KMS-11 (cell line): ENCODE data around the gene TUBA4A.

Experiments used
- H2AFZ ChIP-seq: fragments of 200-600 bp; sonication (generic); 2 replicates; pipeline ENCODE4 v1.6.1; 2016; ENCODE audit warnings: antibody characterized with exemption, mixed run types, low read depth
- H3K27ac ChIP-seq: fragments of 200-600 bp; sonication (generic); 2 replicates; pipeline ENCODE4 v1.6.1; 2016; ENCODE audit warnings: mild to moderate bottlenecking, mixed run types
- H3K27me3 ChIP-seq: fragments of 200-600 bp; sonication (generic); 2 replicates; pipeline ENCODE4 v1.6.1; 2017; ENCODE audit warnings: mild to moderate bottlenecking, low read depth, mixed run types, moderate library complexity; ENCODE audit not compliant: insufficient read depth
- H3K36me3 ChIP-seq: fragments of 200-600 bp; sonication (generic); 2 replicates; pipeline ENCODE4 v1.6.1; 2017; ENCODE audit warnings: mild to moderate bottlenecking, mixed run types; ENCODE audit not compliant: insufficient read depth
- H3K4me1 ChIP-seq: fragments of 200-600 bp; sonication (generic); 2 replicates; pipeline ENCODE4 v1.6.1; 2016; ENCODE audit warnings: mild to moderate bottlenecking, low read depth, mixed run types; ENCODE audit not compliant: poor library complexity, severe bottlenecking
- H3K4me2 ChIP-seq: fragments of 200-600 bp; sonication (generic); 2 replicates; pipeline ENCODE4 v1.7.0; 2016; ENCODE audit warnings: mild to moderate bottlenecking, mixed run types
- H3K4me3 ChIP-seq: fragments of 200-600 bp; sonication (generic); IDR thresholded peaks from 2 replicates; pipeline ENCODE4 v1.6.1; 2017; ENCODE audit warnings: low read depth, low read length, mixed read lengths; ENCODE audit not compliant: insufficient read depth
- H3K79me2 ChIP-seq: fragments of 200-600 bp; sonication (generic); 2 replicates; pipeline ENCODE4 v1.6.1; 2016; ENCODE audit warnings: low read depth, mixed run types; ENCODE audit not compliant: insufficient read depth
- H3K9ac ChIP-seq: fragments of 200-600 bp; sonication (generic); 2 replicates; pipeline ENCODE4 v1.6.1; 2016; ENCODE audit warnings: mild to moderate bottlenecking, mixed run types
- H4K20me1 ChIP-seq: fragments of 200-600 bp; sonication (generic); 2 replicates; pipeline ENCODE4 v1.6.1; 2016; ENCODE audit warnings: mild to moderate bottlenecking, mixed run types; ENCODE audit not compliant: insufficient read depth
- CTCF ChIP-seq: fragments of 200-600 bp; sonication (generic); conservative IDR thresholded peaks from 2 replicates; pipeline ENCODE4 v1.6.1; 2017; ENCODE audit warnings: low read depth, mild to moderate bottlenecking, antibody characterized with exemption, low read length, moderate library complexity, mixed read lengths

Gene TUBA4A

GRCh38 chr2:219223831-219224610 is 29.7 kb downstream of the TUBA4A start:
- Histone ChIP-seq H3K4me1 (peaks cover 8% of the 10 kb centered on the region), H3K9ac (no peak overlapping the region), H3K27ac (no peak overlapping the region), H3K4me2 (no peak overlapping the region), H3K27me3 (no peaks in the 10 kb centered on the region), H2AFZ (no peak overlapping the region), H3K4me3 (no peak overlapping the region), H4K20me1 (no peaks in the 10 kb centered on the region), H3K36me3 (no peaks in the 10 kb centered on the region; the same call in 1 of the 2 replicates), H3K79me2 (peaks cover 16% of the 10 kb centered on the region; the same call in 1 of the 2 replicates)
- no peak for TF ChIP-seq CTCF

DNA sequence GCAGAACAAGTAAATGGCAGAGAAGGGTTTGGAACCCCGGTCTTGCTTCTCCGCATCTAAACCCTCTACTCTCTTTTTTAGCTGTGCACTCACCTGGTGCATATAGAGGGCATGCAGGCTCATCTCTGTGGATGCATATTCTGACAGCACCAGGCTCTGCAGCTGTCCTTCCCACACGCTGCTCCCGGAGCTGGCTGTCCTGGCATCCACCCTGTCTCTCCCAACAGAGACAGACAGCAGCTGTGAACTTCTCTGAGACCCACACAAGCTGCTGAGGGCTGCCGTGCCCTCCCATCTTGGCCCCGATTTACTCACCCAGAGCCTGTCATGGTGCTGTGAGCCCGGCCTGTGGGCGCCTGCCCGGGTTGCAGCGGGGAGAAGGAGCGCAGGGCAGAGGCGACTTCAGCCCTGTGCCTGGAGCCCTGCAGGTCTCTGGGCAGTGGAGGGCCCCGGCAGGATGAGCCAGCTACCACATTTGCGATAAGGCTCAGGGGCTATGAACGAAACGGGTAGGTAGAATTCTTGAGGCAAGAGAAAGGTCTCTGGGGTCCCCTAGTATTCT is 31.7 kb downstream of the TUBA4A start:
- Histone ChIP-seq H4K20me1 (no peaks in the 10 kb centered on the region), H2AFZ (no peak overlapping the region), H3K4me1 (peaks cover 7% of the 10 kb centered on the region), H3K27ac (no peak overlapping the region; the same call in 1 of the 2 replicates), H3K9ac (no peak overlapping the region), H3K27me3 (no peaks in the 10 kb centered on the region), H3K4me2 (no peak overlapping the region), H3K79me2 (no peaks in the 10 kb centered on the region), H3K4me3 (no peak overlapping the region), H3K36me3 (no peaks in the 10 kb centered on the region; the same call in 1 of the 2 replicates)
- no peak for TF ChIP-seq CTCF

DNA sequence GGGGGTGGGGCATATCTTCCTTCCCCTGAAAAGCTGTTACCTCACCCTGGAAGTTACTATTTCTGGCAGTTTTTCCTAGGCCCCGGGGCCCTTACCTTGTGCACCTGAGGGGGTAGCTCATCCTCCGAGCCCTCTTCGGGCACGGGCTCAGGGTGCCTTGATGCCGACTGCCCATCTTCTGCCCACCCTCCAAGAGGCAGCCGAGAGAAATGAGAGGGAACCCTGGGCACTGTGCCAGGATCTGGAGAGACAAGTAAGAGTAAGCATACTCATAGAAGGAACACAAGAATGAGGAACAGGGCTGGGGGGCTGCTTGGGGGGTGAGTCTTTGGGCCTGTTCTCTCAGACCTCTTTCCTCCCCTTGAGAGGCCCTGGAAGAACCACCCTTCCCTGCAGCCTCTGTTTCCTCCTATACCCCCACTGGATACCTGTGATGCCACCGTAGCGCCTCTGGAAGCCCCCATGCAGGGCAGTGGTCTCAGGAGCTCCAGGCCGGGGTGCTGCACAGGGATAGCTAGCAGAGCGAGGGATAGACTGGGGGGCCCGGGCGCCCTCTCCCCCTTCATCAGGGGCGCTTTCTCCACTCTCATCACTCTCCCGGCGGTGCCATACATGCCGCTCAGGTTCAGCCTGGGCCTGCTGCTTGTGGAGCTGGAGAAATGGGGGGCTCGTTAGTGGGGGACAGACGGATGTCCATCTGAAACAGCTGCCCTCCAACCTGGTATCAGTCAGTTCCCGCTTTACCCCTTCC is 32.9 kb downstream of the TUBA4A start:
- no peak overlapping the region for H3K9ac ChIP-seq
- H3K36me3 ChIP-seq: no peaks in the 10 kb centered on the region; the same call in 1 of the 2 replicates
- no peak for TF ChIP-seq CTCF
- H3K4me3 ChIP-seq: no peak overlapping the region
- H3K79me2 ChIP-seq: no peaks in the 10 kb centered on the region
- H3K4me1 ChIP-seq: peaks cover 14% of the 10 kb centered on the region
- no peak overlapping the region for H2AFZ ChIP-seq
- no peaks in the 10 kb centered on the region for H4K20me1 ChIP-seq
- H3K4me2 ChIP-seq: no peak overlapping the region
- no peaks in the 10 kb centered on the region for H3K27me3 ChIP-seq
- H3K27ac ChIP-seq: no peak overlapping the region

GRCh38 chr2:219219784-219220532 is 33.8 kb downstream of the TUBA4A start:
- Histone ChIP-seq H4K20me1 (no peaks in the 10 kb centered on the region), H3K4me3 (no peak overlapping the region), H3K4me1 (peaks cover 14% of the 10 kb centered on the region), H2AFZ (no peak overlapping the region), H3K27me3 (no peaks in the 10 kb centered on the region), H3K79me2 (no peaks in the 10 kb centered on the region), H3K36me3 (no peaks in the 10 kb centered on the region; the same call in 1 of the 2 replicates), H3K4me2 (no peak overlapping the region), H3K27ac (no peak overlapping the region), H3K9ac (no peak overlapping the region)
- TF ChIP-seq CTCF: no peak
